ENCODE data around the gene SASH3.

SASH3 gene

DNA sequence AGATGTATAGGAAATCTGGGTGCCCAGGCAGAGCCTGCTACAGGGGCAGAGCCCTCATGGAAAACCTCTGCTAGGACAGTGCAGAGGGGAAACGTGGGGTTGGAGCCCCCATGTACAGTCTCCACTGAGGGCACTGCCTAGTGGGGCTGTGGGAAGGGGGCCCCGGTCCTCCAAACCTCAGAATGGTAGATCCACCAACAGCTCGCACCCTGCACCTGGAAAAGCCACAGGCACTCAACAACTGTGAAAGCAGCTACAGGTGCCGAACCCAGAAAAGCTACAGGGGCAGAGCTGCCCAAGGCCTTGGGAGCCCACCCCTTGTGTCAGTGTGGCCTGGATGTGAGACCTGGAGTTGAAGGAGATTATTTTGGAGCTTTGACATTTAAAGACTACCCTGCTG lies 46.4 kb upstream of the SASH3 start:
- H3K4me1 ChIP-seq (ENCODE audit: low read length): no peaks in the 10 kb centered on the region
- H3K79me2 ChIP-seq (ENCODE audit: low read length): no peaks in the 10 kb centered on the region
- DNase-seq: no peak
- no peaks in the 10 kb centered on the region for H3K9me2 ChIP-seq (replicated peaks; ENCODE audit: insufficient read depth, low read length)
- H3K36me3 ChIP-seq (replicated peaks; ENCODE audit: insufficient read depth, low read length): no peaks in the 10 kb centered on the region
- no peak overlapping the region for H3K4me2 ChIP-seq (ENCODE audit: low read depth, low read length)
- H3K27me3 ChIP-seq (replicated peaks; ENCODE audit: insufficient read depth, low read length): no peaks in the 10 kb centered on the region
- no peak overlapping the region for H3K9ac ChIP-seq (ENCODE audit: low read length)
- no peaks in the 10 kb centered on the region for H4K20me1 ChIP-seq (ENCODE audit: insufficient read depth, low read length)
- no peak overlapping the region for H2AFZ ChIP-seq (ENCODE audit: low read length)
- H3K4me3 ChIP-seq (ENCODE audit: low read length): no peak overlapping the region
- no peak overlapping the region for H3K27ac ChIP-seq (ENCODE audit: low read length)
- no peaks in the 10 kb centered on the region for H3K9me3 ChIP-seq (replicated peaks; ENCODE audit: insufficient read depth, low read length)
- TF ChIP-seq EZH2 (optimal IDR thresholded peaks at IDR 0.05; ENCODE audit: low read depth, low read length): no peak
- no peak for TF ChIP-seq EZH2phosphoT487 (IDR thresholded peaks at IDR 0.05; ENCODE audit: low read length)
- no peak for TF ChIP-seq CTCF (IDR thresholded peaks at IDR 0.05; ENCODE audit: low read length)
- H3F3A ChIP-seq (ENCODE audit: insufficient read depth, low read length): no peaks in the 10 kb centered on the region

DNA sequence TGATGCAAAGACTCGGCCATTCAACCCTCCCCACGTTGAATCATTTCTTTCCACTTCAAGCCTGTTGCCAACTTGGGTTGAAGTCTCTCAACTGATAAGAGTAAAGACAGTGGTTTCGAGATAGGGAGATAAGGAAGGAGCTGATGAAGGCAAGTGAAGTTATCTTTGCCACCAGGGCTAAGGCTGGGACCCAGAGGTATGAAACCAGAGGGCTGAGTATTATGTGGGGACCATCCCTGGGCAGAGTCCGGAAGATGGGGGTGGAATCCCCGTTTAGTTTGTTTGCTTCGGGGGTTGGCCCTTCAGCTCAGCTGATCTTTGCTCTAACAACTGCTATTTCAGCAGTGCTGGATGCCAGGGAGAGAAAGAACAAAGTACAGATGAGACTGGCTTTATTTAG lies 43.3 kb upstream of the SASH3 start:
- Histone ChIP-seq H3K4me3 (ENCODE audit: low read length) (no peak overlapping the region), H3K4me2 (ENCODE audit: low read depth, low read length) (no peak overlapping the region), H3F3A (ENCODE audit: insufficient read depth, low read length) (no peaks in the 10 kb centered on the region)

GRCh38 chrX:129737916-129738315 lies 41.8 kb upstream of the SASH3 start:
- DNase-seq: no peak
- Histone ChIP-seq H3K9me2 (replicated peaks; ENCODE audit: insufficient read depth, low read length) (no peaks in the 10 kb centered on the region), H3K9ac (ENCODE audit: low read length) (no peak overlapping the region), H3K79me2 (ENCODE audit: low read length) (no peaks in the 10 kb centered on the region), H3K4me1 (ENCODE audit: low read length) (no peaks in the 10 kb centered on the region), H3K9me3 (replicated peaks; ENCODE audit: insufficient read depth, low read length) (no peaks in the 10 kb centered on the region), H3F3A (ENCODE audit: insufficient read depth, low read length) (no peaks in the 10 kb centered on the region), H3K36me3 (replicated peaks; ENCODE audit: insufficient read depth, low read length) (no peaks in the 10 kb centered on the region), H3K4me2 (ENCODE audit: low read depth, low read length) (no peak overlapping the region), H4K20me1 (ENCODE audit: insufficient read depth, low read length) (no peaks in the 10 kb centered on the region), H3K27me3 (replicated peaks; ENCODE audit: insufficient read depth, low read length) (no peaks in the 10 kb centered on the region), H3K4me3 (ENCODE audit: low read length) (no peak overlapping the region), H3K27ac (ENCODE audit: low read length) (no peak overlapping the region), H2AFZ (ENCODE audit: low read length) (no peak overlapping the region)
- TF ChIP-seq CTCF (IDR thresholded peaks at IDR 0.05; ENCODE audit: low read length) (no peak), EZH2 (optimal IDR thresholded peaks at IDR 0.05; ENCODE audit: low read depth, low read length) (no peak), EZH2phosphoT487 (IDR thresholded peaks at IDR 0.05; ENCODE audit: low read length) (no peak)

More for the DNA sequence above, 43.3 kb upstream of the SASH3 start:
- no peaks in the 10 kb centered on the region for H3K4me1 ChIP-seq (ENCODE audit: low read length)
- TF ChIP-seq EZH2 (optimal IDR thresholded peaks at IDR 0.05; ENCODE audit: low read depth, low read length) (no peak), EZH2phosphoT487 (IDR thresholded peaks at IDR 0.05; ENCODE audit: low read length) (no peak), CTCF (IDR thresholded peaks at IDR 0.05; ENCODE audit: low read length) (no peak)
- H3K9ac ChIP-seq (ENCODE audit: low read length): no peak overlapping the region
- H3K36me3 ChIP-seq (replicated peaks; ENCODE audit: insufficient read depth, low read length): no peaks in the 10 kb centered on the region
- DNase-seq: no peak
- H3K27ac ChIP-seq (ENCODE audit: low read length): no peak overlapping the region
- H3K9me3 ChIP-seq (replicated peaks; ENCODE audit: insufficient read depth, low read length): no peaks in the 10 kb centered on the region
- H3K9me2 ChIP-seq (replicated peaks; ENCODE audit: insufficient read depth, low read length): no peaks in the 10 kb centered on the region
- no peaks in the 10 kb centered on the region for H3K27me3 ChIP-seq (replicated peaks; ENCODE audit: insufficient read depth, low read length)
- no peak overlapping the region for H2AFZ ChIP-seq (ENCODE audit: low read length)
- no peaks in the 10 kb centered on the region for H3K79me2 ChIP-seq (ENCODE audit: low read length)
- no peaks in the 10 kb centered on the region for H4K20me1 ChIP-seq (ENCODE audit: insufficient read depth, low read length)
